ENCODE measurements around the gene TAMM41.

The TAMM41 gene

GRCh38 chr3:11791339-11792200 is 55.1 kb downstream of the TAMM41 start:
- TF ChIP-seq, protein P1, sequence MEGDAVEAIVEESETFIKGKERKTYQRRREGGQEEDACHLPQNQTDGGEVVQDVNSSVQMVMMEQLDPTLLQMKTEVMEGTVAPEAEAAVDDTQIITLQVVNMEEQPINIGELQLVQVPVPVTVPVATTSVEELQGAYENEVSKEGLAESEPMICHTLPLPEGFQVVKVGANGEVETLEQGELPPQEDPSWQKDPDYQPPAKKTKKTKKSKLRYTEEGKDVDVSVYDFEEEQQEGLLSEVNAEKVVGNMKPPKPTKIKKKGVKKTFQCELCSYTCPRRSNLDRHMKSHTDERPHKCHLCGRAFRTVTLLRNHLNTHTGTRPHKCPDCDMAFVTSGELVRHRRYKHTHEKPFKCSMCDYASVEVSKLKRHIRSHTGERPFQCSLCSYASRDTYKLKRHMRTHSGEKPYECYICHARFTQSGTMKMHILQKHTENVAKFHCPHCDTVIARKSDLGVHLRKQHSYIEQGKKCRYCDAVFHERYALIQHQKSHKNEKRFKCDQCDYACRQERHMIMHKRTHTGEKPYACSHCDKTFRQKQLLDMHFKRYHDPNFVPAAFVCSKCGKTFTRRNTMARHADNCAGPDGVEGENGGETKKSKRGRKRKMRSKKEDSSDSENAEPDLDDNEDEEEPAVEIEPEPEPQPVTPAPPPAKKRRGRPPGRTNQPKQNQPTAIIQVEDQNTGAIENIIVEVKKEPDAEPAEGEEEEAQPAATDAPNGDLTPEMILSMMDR (IDR thresholded peaks at IDR 0.05), result no peak
- no peak overlapping the region for H3K4me3 ChIP-seq
- DNase-seq (ENCODE audit: low spot score), result no peak
- H3K27ac ChIP-seq, result no peak overlapping the region

GRCh38 chr3:11789412-11789811 is 57.3 kb downstream of the TAMM41 start:
- no peak for DNase-seq (ENCODE audit: low spot score)
- TF ChIP-seq, protein P1 (IDR thresholded peaks at IDR 0.05), result no peak
- no peak overlapping the region for H3K4me3 ChIP-seq
- no peak overlapping the region for H3K27ac ChIP-seq

DNA sequence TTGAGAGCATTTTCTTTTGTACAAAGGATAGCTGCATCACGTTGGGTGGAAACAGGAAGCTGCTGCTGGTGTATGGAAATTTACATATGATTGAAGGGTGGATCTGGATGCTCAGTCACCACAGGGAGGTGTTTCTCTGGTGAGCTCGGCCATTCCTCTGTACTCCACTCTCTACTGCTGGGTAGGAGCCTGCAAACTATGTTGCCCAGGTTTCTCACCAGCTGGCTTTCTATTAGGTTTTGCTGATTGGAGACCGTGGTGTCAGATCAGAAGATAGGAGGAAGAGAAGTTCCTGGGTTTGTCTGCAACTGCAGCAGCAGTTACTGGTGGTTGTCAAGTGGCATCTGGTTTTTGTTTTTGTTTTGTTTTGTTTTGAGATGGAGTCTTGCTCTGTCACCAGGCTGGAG is 61.7 kb downstream of the TAMM41 start:
- DNase-seq (ENCODE audit: low spot score), result no peak
- Histone ChIP-seq H3K4me3 (no peak overlapping the region), H3K27ac (no peak overlapping the region)
- TF ChIP-seq, protein P1 (IDR thresholded peaks at IDR 0.05), result no peak

- no peak for DNase-seq (ENCODE audit: low spot score)
- TF ChIP-seq, protein P1 (IDR thresholded peaks at IDR 0.05), result no peak
- Histone ChIP-seq H3K27ac (no peak overlapping the region), H3K4me3 (no peak overlapping the region)
Observed at GRCh38 chr3:11780341-11780740, 66.3 kb downstream of the TAMM41 start.

DNA sequence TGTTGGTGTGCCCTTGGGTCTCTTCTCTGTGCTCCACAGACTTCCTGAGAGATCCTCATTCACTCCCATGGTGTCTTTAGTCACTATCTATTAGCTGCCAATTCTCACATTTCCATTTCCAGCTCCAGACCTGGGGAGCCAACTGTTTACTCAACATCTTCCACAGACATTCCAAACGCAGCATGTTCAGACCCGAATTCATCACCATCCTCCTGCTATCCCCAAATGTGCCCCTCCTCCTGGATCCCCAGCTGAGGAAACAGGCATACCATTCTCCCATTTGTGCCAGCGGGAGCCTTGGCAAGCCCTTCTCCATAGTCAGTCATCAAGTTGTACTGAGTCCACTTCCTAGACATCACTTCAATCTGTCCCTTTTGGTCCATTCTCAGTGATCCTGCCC is 67.1 kb downstream of the TAMM41 start:
- H3K4me3 ChIP-seq, result no peak overlapping the region
- no peak overlapping the region for H3K27ac ChIP-seq
- TF ChIP-seq, protein P1 (IDR thresholded peaks at IDR 0.05), result no peak
- DNase-seq (ENCODE audit: low spot score), result no peak

DNA sequence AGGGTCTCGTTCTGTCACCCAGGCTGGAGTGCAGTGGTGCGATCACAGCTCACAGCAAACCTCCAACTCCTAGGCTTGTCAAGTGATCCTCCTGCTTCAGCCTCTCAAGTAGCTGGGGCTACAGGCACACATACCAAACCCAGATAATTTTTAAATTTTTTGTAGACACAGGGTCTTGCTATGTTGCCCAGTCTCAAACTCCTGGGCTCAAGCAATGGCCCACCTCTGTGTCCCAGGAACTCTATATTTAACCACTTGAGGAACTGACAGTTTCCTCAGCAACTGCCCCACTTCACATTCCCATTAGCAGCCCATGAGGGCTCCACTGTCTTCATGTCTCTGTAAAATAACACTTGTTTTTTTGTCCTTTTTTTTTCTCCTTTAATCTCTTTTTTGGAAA is 68.4 kb downstream of the TAMM41 start:
- TF ChIP-seq, protein P1 (IDR thresholded peaks at IDR 0.05), result no peak
- no peak for DNase-seq (ENCODE audit: low spot score)
- Histone ChIP-seq H3K4me3 (no peak overlapping the region), H3K27ac (no peak overlapping the region)

- TF ChIP-seq, protein P1 (IDR thresholded peaks at IDR 0.05), result no peak
- Histone ChIP-seq H3K27ac (no peak overlapping the region), H3K4me3 (no peak overlapping the region)
- no peak for DNase-seq (ENCODE audit: low spot score)
Observed at GRCh38 chr3:11776346-11776745, 70.3 kb downstream of the TAMM41 start.
